ENCODE data around the gene APPL2. TPM values are rescaled to one million over a fixed set of nuclear protein-coding genes. Genes with fewer than 3 reads are reported as not detected.

The APPL2 gene
- total and polyA plus RNA-seq, 8 donors, result 15.9 to 407 (median 56.0) TPM

DNA sequence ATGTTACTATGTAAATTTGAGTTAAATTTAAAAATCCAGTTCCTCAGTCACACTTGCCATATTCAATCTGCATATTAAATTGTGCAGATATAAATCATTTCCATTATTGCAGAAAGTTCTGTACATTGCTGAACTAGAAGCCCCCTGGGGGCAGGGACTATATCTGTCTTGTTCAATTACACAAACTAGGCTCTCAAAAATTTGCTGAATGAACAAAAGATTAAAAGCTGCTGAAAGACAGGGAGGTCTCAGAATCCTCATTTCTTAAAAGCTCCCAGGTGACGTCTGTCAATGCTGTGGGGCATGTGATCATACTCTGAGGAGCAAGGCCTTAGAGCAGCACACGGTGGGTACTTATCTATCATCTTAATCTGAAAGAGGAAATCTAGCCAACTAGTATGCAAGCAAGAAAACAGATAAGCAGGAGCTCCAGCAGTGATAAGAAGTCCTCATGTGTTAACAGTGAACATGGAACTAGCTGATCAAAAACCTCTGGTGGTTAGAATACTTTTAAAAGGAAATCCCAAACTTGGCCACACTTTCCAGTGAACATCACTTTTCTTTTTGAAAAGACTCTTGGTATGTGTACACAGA is 60.5 kb downstream of the APPL2 start:
- Histone ChIP-seq H3K9me3 (peaks cover 0 to 12% (median 0%) of the 10 kb centered on the region in 4 donors), H3K4me1 (peaks cover 0 to 5% (median 0%) of the 10 kb centered on the region in 4 donors), H3K4me3 (no peak overlapping the region), H3K36me3 (peaks cover 7 to 83% (median 62%) of the 10 kb centered on the region in 4 donors), H3K27me3 (no peaks in the 10 kb centered on the region), H3K27ac (no peak overlapping the region)
- TF ChIP-seq, protein P1, sequence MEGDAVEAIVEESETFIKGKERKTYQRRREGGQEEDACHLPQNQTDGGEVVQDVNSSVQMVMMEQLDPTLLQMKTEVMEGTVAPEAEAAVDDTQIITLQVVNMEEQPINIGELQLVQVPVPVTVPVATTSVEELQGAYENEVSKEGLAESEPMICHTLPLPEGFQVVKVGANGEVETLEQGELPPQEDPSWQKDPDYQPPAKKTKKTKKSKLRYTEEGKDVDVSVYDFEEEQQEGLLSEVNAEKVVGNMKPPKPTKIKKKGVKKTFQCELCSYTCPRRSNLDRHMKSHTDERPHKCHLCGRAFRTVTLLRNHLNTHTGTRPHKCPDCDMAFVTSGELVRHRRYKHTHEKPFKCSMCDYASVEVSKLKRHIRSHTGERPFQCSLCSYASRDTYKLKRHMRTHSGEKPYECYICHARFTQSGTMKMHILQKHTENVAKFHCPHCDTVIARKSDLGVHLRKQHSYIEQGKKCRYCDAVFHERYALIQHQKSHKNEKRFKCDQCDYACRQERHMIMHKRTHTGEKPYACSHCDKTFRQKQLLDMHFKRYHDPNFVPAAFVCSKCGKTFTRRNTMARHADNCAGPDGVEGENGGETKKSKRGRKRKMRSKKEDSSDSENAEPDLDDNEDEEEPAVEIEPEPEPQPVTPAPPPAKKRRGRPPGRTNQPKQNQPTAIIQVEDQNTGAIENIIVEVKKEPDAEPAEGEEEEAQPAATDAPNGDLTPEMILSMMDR (IDR thresholded peaks at IDR 0.05), result no peak
- no peak for TF ChIP-seq EP300 (IDR thresholded peaks at IDR 0.05)
- TF ChIP-seq POLR2A (IDR thresholded peaks at IDR 0.05), result no peak
- no peak for TF ChIP-seq POLR2AphosphoS5 (IDR thresholded peaks at IDR 0.05)
- no peak for DNase-seq
- intact Hi-C loops (cut with DNase I; ENCODE audit: low total_unique reads), result no loop called here
- 36 to 58% (median 46%) methylated on average over 2 of the region's 2 CpGs for WGBS, 5 donors

DNA sequence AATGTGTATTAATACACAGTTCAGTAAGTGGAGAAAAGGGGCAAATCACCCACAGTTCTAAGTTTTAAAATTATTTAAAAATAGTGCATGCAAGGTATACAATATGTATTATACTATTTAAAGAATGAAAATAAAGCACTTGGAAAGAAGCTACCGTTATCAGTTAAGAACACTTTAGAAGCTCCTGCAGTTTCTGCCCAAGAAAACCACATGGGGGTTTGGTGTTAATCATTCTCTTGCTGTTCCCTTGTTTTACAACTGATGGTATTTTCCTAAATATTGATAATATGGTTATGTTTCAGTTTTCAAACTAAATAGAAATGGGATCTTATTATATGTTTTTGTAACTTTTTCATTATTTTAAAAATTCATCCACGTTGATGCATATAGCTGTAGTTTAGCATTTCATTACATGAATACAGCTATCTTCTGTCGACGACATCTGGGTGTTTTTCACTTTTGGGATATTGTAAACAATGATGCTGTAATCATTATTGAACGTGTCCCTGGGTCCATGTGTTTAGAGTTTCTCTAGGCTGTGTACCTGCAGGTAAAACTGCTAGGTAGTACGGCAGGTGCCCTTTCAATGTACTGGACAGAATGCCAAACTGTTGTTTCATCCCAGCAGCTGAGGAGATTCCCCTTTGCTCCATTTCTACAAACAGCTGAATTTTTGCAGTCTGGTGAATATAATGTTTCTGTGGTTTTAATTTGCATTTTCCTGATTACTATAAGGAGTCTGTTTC is 64.1 kb downstream of the APPL2 start:
- H3K4me3 ChIP-seq, result no peak overlapping the region
- TF ChIP-seq, protein P1 (IDR thresholded peaks at IDR 0.05), result no peak
- TF ChIP-seq POLR2AphosphoS5 (IDR thresholded peaks at IDR 0.05) (no peak), POLR2A (IDR thresholded peaks at IDR 0.05) (no peak), EP300 (IDR thresholded peaks at IDR 0.05) (no peak)
- peaks cover 13 to 82% (median 70%) of the 10 kb centered on the region in 4 donors for H3K36me3 ChIP-seq
- no peaks in the 10 kb centered on the region for H3K9me3 ChIP-seq
- no peak overlapping the region for H3K27ac ChIP-seq
- peaks cover 0 to 13% (median 6%) of the 10 kb centered on the region in 4 donors for H3K4me1 ChIP-seq
- intact Hi-C loops (cut with DNase I; ENCODE audit: low total_unique reads), result no loop called here
- 73 to 82% (median 76%) methylated on average over 6 of the region's 6 CpGs for WGBS, 5 donors
- no peaks in the 10 kb centered on the region for H3K27me3 ChIP-seq
- DNase-seq, result no peak

DNA sequence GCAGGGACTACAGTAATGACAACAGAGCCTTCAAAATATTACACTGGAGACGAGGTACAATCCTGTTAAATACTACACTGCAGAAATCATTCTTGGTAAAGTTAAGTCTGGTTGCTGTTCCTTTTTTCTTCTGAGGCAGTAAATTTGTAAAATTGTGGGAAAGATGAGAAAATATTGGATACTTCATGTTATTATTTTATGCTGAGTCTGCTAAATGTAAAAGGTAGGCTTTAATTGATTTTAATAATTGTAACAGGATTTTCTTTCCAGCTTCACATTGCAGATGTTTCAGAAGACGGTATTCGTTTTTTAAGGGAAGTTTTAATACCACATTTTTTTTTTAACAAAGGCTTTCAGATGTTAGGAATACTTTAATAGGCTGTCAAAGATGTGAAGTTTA is 65.8 kb downstream of the APPL2 start:
- TF ChIP-seq, protein P1 (IDR thresholded peaks at IDR 0.05), result no peak
- TF ChIP-seq POLR2A (IDR thresholded peaks at IDR 0.05) (no peak), POLR2AphosphoS5 (IDR thresholded peaks at IDR 0.05) (no peak), EP300 (IDR thresholded peaks at IDR 0.05) (no peak)
- DNase-seq, result no peak
- 84 to 93% (median 92%) methylated on average over 3 of the region's 3 CpGs for WGBS, 5 donors

DNA sequence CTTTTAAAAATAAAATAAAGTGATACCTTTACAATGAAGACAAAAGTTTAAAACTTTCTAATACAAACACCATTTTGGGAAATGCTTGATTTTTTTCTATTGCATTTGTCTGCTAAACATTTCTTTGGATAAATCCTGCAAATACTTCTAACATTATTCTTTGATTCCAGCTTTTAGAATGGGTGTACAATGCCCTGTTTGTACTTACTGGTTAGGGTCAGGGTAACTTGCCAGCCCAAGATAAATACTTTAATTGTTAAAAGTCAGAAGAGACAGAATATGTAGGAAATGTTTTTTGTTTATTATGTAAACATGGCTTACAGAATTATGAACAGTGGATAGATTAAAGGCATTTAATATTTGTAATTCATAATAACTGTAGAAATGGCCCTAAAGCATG is 68.0 kb downstream of the APPL2 start:
- TF ChIP-seq, protein P1 (IDR thresholded peaks at IDR 0.05), result no peak
- no peak for TF ChIP-seq EP300 (IDR thresholded peaks at IDR 0.05)
- no peak for TF ChIP-seq POLR2A (IDR thresholded peaks at IDR 0.05)
- TF ChIP-seq POLR2AphosphoS5 (IDR thresholded peaks at IDR 0.05), result no peak
- Histone ChIP-seq H3K27me3 (no peaks in the 10 kb centered on the region), H3K36me3 (peaks cover 18 to 82% (median 67%) of the 10 kb centered on the region in 4 donors), H3K27ac (no peak overlapping the region), H3K9me3 (no peaks in the 10 kb centered on the region), H3K4me3 (no peak overlapping the region), H3K4me1 (peaks cover 0 to 18% (median 7%) of the 10 kb centered on the region in 4 donors)
- no peak for DNase-seq
- intact Hi-C loops (cut with DNase I; ENCODE audit: low total_unique reads), result no loop called here

More for the DNA sequence above, 65.8 kb downstream of the APPL2 start:
- H3K36me3 ChIP-seq, result peaks cover 15 to 82% (median 66%) of the 10 kb centered on the region in 4 donors
- H3K9me3 ChIP-seq, result no peaks in the 10 kb centered on the region
- H3K27me3 ChIP-seq, result no peaks in the 10 kb centered on the region
- H3K27ac ChIP-seq, result no peak overlapping the region
- peaks cover 0 to 18% (median 7%) of the 10 kb centered on the region in 4 donors for H3K4me1 ChIP-seq
- intact Hi-C loops (cut with DNase I; ENCODE audit: low total_unique reads), result no loop called here
- H3K4me3 ChIP-seq, result no peak overlapping the region

Measured in stomach (tissue), 9 donors.